ENCODE measurements around the gene MYL4.

- TF ChIP-seq CTCF (IDR thresholded peaks at IDR 0.05) (no peak), POLR2AphosphoS5 (IDR thresholded peaks at IDR 0.05; ENCODE audit: low read depth, low read length) (no peak)
Measured at GRCh38 chr17:47231866-47232265, 22.7 kb downstream of the MYL4 start.
